ENCODE results near the gene RASGRF1.
"Not testable (repeated sequence)": the region's sequence is repeated elsewhere in the genome, so short reads cannot be mapped to it uniquely, and the experiment has no call there.

Gene RASGRF1

DNA sequence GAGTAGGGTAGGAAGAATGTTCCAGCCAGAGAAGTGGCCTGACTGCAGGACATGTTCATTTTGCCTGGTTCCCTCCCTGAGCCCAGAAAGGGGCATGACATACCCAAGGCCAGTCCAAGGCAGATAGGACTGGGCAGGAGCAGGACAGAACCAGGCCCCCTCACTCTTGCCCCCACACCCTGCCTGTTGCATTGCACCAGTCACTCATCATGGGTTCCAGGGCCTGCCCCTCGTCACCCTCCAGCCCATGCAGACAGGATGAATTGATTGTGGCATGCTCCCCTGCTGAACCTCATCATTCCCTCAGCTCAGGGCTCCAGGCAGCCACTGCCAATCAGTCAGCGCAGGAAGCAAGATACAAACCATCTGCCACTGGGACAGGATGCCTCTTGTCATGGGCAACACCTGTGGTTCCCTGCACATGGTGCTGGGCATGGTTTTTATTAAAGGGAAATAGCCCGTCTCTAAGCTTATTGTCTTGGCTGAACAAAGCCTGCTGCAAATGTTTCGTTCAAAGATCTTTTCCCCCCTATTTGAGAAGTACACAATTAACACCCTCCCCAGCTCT lies 48.9 kb downstream of the RASGRF1 start:
- DNase-seq (ENCODE audit: low spot score): no peak

DNA sequence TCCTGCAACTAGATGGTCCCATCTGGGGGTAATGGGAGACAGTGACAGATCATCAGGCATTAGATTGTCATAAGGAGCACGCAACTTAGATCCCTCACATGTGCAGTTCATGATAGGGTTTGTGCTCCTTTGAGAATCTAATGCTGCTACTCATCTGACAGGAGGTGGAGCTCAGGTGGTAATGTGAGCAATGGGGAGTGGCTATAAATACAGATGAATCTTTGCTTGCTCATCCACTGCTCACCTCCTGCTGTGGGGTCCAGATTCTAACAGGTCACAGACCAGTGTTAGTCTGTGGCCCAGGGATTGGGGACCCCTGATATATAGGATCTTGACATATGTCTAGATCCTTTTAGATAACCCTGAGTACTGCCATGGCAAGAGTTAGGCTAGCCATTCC lies 52.7 kb downstream of the RASGRF1 start:
- DNase-seq (ENCODE audit: low spot score): no peak

- no peak for DNase-seq (ENCODE audit: low spot score)
These were observed 54.3 kb downstream of the RASGRF1 start for GRCh38 chr15:79036323-79036722.

GRCh38 chr15:79035814-79036213 lies 54.8 kb downstream of the RASGRF1 start:
- DNase-seq (ENCODE audit: low spot score): no peak

DNA sequence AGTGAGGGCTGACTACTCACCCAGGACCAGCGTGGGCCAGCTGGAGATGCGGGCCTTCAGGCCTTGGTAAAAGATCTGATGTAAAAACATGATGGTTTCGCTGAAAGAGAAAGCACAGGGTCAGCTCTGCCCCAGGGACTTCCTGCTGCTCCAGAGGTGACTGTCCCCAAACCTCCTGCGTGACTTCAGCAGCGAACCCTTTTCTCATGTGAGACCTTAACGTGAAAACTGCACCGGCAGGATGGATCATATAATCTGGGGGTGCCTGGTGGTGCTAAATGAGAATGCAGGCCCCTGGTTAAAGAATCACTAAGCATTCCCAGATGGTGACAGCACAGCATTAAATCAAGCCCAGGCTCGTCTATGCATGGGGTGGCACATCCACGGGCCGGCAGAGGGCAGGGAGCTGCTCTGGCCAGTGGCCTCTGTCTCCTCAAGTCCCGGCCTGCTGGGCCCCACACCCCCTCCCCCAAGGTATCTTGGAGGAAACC lies 55.4 kb downstream of the RASGRF1 start:
- no peak for DNase-seq (ENCODE audit: low spot score)

DNA sequence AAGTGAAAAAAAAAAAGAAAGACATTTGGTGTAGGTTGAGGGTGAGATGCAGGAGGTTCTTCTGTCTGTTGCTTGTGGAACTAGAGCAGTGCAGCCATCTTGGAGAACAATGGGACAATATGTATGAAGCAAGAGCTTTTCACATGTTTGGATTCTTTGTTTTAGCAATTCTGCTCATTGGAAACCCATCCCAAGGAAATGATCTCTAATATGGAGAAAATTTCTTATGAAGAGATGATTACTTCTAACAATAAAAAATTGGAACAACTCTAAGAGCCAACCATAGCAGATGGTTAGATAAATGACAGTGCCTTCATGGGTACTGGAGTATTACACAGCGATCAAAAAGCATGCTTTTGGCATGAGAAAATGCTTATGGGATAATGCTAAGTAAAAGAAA lies 56.3 kb downstream of the RASGRF1 start:
- DNase-seq (ENCODE audit: low spot score): no peak

- no peak for DNase-seq (ENCODE audit: low spot score)
These were observed 57.9 kb downstream of the RASGRF1 start for GRCh38 chr15:79032656-79033055.

DNA sequence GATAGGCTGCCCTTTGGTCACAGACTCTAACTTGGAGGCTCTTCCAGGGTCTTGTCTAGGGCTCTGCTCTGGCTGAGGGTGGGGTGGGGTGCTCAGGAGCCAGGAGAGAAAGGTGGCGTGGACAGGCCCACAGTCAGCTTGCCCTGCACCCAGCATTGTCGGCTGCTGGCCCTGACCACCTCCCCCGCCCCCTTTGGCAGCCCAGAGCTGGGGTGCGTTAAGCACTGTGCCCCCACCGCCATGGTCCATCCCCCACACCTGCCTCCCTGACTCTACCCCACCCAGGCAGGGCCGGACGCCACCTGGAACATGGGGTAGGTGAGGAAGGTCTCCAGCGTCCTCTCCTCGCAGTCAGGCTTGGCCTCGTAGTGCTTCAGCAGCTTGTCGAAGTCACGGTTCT lies 58.8 kb downstream of the RASGRF1 start:
- DNase-seq (ENCODE audit: low spot score): no peak

- DNase-seq (ENCODE audit: low spot score): no peak
These were observed 59.4 kb downstream of the RASGRF1 start for GRCh38 chr15:79031201-79031600.

DNA sequence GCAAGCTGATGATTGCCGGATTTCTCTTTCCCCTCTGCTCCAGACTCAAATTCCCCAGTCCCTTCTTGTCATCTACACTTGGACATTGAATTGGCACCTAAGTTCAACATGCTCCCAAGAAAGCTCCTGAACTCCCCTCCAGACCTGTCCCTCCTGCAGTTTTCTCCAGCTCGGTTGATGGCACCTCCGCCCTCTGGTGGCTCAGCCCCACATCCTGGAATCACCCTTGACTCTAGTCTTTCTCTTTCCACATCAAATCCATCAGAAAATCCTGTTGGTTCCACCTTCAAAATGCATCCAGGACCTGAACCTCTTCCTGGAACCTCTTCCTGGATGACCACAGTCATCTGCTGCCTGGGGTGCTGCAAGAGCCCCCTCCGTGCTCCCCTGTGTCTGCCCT lies 60.1 kb downstream of the RASGRF1 start:
- no peak for DNase-seq (ENCODE audit: low spot score)

GRCh38 chr15:79028411-79028964 lies 62.1 kb downstream of the RASGRF1 start:
- peak; percentile 67 for DNase-seq (ENCODE audit: low spot score)

DNA sequence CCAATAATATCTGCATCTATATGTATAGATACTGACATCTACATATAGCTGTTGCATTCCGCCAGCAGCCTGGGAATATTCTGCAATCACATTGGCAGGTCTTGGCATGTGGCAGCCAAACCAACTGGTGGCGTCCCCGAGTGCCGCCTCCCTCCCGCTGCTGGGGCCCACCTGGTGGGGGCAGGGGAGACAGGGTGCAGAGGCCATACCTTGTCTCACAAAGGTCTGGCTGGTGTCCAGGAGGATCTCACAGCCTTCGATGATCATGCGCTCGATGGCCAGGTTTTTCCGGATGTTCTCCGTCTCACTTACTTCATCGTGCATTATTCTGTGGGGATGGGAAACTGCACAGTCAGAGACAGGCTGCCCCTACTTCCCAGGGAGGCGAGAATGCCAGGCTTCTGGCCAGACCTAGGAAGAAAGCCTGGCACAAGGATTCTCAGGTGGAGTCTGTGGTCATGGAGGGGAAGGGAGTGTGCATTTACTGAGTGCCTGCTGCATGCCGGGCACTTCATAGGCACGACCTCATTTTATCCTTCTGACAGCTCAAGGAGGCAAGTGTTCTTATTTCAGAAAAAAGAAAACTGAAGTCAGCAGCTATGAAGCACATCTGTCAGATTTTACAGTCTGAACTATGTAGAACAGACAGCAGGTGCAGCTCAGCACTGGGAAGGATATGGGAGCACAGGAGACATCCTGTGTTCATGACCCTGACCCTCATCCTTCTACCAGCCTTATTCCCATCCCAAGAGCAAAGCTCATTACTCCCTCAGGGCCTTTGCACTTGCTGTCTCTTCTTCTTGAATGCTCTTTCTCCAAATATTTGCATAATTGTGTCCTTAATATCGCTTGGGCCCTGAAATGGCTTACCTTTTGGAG lies 62.8 kb downstream of the RASGRF1 start:
- DNase-seq (ENCODE audit: low spot score): no peak

- DNase-seq (ENCODE audit: low spot score): no peak
These were observed 64.8 kb downstream of the RASGRF1 start for GRCh38 chr15:79025802-79026201.

GRCh38 chr15:79025201-79025600 lies 65.4 kb downstream of the RASGRF1 start:
- no peak for DNase-seq (ENCODE audit: low spot score)

- not testable (repeated sequence) for DNase-seq (ENCODE audit: low spot score)
These were observed 66.1 kb downstream of the RASGRF1 start for GRCh38 chr15:79024493-79024892.

DNA sequence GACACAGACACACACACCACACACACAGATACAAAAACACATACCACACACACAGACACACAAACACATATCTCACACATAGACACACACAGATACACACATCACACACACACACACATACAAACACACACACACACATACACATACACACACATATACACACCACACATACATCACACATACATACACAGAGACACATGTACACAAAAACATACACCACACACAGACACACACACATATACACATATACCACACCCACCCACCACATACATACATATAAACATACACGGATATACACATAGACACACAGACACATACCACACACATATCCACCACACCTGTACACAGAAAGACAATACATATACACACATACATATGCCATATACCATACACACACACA lies 66.7 kb downstream of the RASGRF1 start:
- DNase-seq (ENCODE audit: low spot score): no peak

DNA sequence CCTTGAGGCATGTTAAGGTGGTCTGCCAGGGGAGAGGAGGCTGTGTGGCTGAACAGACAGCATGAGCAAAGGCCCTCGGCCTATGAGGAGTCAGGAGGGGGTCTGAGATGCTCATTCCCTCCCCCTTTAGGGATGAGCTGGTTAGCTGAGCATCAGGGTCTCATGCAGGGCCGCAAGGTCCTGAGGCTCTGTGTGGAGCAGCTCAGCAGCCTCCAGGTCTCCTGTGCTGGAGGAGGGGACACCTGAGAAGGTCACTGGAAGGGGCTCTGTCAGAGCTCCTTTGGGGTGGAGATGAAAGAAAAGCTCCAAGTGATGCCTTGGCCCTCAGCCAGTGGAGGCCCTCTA lies 67.1 kb downstream of the RASGRF1 start:
- DNase-seq (ENCODE audit: low spot score): no peak

- no peak for DNase-seq (ENCODE audit: low spot score)
These were observed 71.6 kb downstream of the RASGRF1 start for GRCh38 chr15:79018960-79019359.

DNA sequence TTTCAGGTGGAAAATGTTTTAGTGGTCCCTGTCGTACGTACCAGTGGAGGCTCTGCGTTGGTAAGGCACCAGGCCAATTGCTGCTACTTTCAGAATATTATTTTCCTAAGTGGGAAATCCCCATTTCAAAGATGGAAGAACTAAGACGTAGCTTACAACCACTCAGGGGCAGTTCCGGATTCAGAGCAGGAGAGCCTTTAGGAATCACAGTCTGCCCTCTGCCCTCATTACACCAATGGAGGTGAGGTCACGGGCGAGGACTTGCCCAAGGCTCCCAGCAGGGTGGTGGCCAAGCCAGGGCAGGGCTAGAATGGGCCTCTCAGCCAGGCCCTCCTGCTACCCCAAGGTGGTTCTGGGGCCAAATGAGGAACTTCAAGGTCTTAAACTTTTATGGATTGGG lies 72.6 kb downstream of the RASGRF1 start:
- DNase-seq (ENCODE audit: low spot score): no peak

- no peak for DNase-seq (ENCODE audit: low spot score)
These were observed 73.9 kb downstream of the RASGRF1 start for GRCh38 chr15:79016527-79017170.

GRCh38 chr15:79015416-79015815 lies 75.2 kb downstream of the RASGRF1 start:
- no peak for DNase-seq (ENCODE audit: low spot score)

DNA sequence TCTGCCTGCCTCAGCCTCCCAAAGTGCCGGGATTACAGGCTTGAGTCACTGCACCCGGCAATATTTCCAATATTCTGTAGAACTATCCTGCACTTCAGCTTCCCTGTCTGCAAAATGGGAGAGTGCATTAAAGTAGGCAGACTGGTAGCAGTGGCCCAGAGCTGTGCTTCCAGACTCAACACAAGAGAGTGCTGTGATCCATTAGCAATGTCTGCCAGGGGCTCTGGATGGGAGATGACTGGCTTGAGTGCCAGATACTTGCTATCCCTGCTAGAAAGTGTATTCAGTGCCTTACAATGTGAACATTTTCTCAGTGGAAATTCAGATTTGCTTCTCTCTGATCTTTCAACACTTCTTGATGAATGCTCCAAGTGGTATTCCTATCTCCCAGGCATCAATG lies 80.3 kb downstream of the RASGRF1 start:
- no peak for DNase-seq (ENCODE audit: low spot score)

DNA sequence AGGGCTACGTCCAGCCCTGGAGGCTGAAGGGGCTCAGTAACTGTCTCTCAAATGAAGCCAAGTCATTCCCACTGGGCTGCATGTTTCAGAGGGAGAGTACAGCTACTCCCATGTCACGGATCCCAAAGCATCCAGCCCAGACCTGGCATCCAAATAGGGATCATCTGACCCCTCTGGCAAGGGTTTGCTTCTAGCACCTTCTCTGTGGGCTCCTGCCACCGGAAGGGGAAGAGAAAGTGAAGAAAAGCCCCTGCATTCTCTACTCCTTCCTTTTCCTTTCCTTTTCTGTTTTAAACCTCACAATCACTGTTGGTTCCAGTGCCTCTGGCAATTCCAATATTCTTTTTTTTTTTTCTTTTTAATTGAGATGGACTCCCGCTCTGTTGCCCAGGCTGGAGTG lies 81.2 kb downstream of the RASGRF1 start:
- no peak for DNase-seq (ENCODE audit: low spot score)
